GM18520 (cell line): ENCODE results near the gene EVL.
"Not testable (repeated sequence)": the region's sequence is repeated elsewhere in the genome, so short reads cannot be mapped to it uniquely, and the experiment has no call there.

Experiments used
- ATAC-seq: cut with Tn5 transposase; IDR thresholded peaks from one replicate; pipeline ENCODE4 v1.9.1; 2021; ENCODE audit not compliant: unreplicated experiment

Gene EVL

GRCh38 chr14:100064335-100065092 lies 708 bp upstream of the EVL start:
- ATAC-seq: not testable (repeated sequence)

- peak; percentile 25 for ATAC-seq
These were observed 836 bp downstream of the EVL start for GRCh38 chr14:100065942-100066574.

- ATAC-seq: no peak
These were observed 1.7 kb downstream of the EVL start for GRCh38 chr14:100066962-100067361.

- no peak for ATAC-seq
These were observed 2.3 kb downstream of the EVL start for GRCh38 chr14:100067481-100067880.

- ATAC-seq: no peak
These were observed 3.0 kb downstream of the EVL start for GRCh38 chr14:100067971-100068959.

- no peak for ATAC-seq
These were observed 4.1 kb downstream of the EVL start for GRCh38 chr14:100069161-100069800.

- no peak for ATAC-seq
These were observed 5.1 kb downstream of the EVL start for GRCh38 chr14:100070310-100070709.

GRCh38 chr14:100071545-100071944 lies 6.3 kb downstream of the EVL start:
- no peak for ATAC-seq

GRCh38 chr14:100072783-100073346 lies 7.6 kb downstream of the EVL start:
- no peak for ATAC-seq

GRCh38 chr14:100073576-100074430 lies 8.6 kb downstream of the EVL start:
- no peak for ATAC-seq

GRCh38 chr14:100074431-100075100 lies 9.3 kb downstream of the EVL start:
- ATAC-seq: no peak

- ATAC-seq: no peak
These were observed 10.5 kb downstream of the EVL start for GRCh38 chr14:100075681-100076080.

- no peak for ATAC-seq
These were observed 10.9 kb downstream of the EVL start for GRCh38 chr14:100076133-100076532.

- ATAC-seq: no peak
These were observed 11.4 kb downstream of the EVL start for GRCh38 chr14:100076606-100077005.

GRCh38 chr14:100077441-100077840 lies 12.2 kb downstream of the EVL start:
- no peak for ATAC-seq

GRCh38 chr14:100078216-100078803 lies 13.1 kb downstream of the EVL start:
- ATAC-seq: no peak

GRCh38 chr14:100078997-100079725 lies 13.9 kb downstream of the EVL start:
- ATAC-seq: no peak

- no peak for ATAC-seq
These were observed 14.4 kb downstream of the EVL start for GRCh38 chr14:100079726-100080005.
